Measurements from ENCODE around the gene EFCAB6. TPM values are rescaled to one million over a fixed set of nuclear protein-coding genes. Genes with fewer than 3 reads are reported as not detected.

Gene EFCAB6
- total and polyA plus RNA-seq, 2 of the 13 experiments (the other 11 are each of a cell fraction or from before 2014, with no cell fraction given): not detected

GRCh38 chr22:43561415-43562178, 250.5 kb downstream of the EFCAB6 start:
- H3K79me2 ChIP-seq (ENCODE audit: insufficient read depth, low read length): no peaks in the 10 kb centered on the region
- in situ Hi-C loops (cut with HindIII; ENCODE audit: extremely low pct_ligation_motif_present, low pct_unique_long_range_greater_than_20kb) (no loop called here), intact Hi-C loops (cut with micrococcal nuclease; ENCODE audit: unreplicated experiment) (no loop called here)
- no TSS peak for BruUV-seq (replicated peaks)
- ChIA-PET POLR2A (no interaction called here), CTCF (ENCODE audit: low intra/inter-chr PET ratio, low total read pairs) (no interaction called here)
- no peak overlapping the region for H3K27ac ChIP-seq (ENCODE audit: extremely low read length, insufficient read depth, low read length)
- H3K9me3 ChIP-seq (ENCODE audit: low read length): peaks cover 6% of the 10 kb centered on the region
- H3K4me1 ChIP-seq (ENCODE audit: insufficient read depth, low read length): no peaks in the 10 kb centered on the region
- 0 out of 5 replicates have a peak, but pooled peaks cover 0 to 2% of the 10 kb centered on the region in 2 experiments for H3K27me3 ChIP-seq (ENCODE audit: control insufficient read depth in 1 of 2, insufficient read depth in 2 of 2, low read length in 2 of 2)
- FAIRE-seq: no peak
- H4K20me1 ChIP-seq (ENCODE audit: insufficient read depth, low read length): no peaks in the 10 kb centered on the region
- no peaks in the 10 kb centered on the region for H3K36me3 ChIP-seq (replicated peaks in 1 of 2; ENCODE audit: control insufficient read depth in 1 of 2, insufficient read depth in 2 of 2, low read length in 2 of 2)
- WGBS (ENCODE audit: low lambda C conversion rate): 51% methylated on average over 19 of the region's 22 CpGs
- H2AFZ ChIP-seq (ENCODE audit: low read length): no peak overlapping the region
- no peak for ATAC-seq
- H3K9ac ChIP-seq (ENCODE audit: insufficient read depth, low read depth, low read length): no peak overlapping the region
- no peak for DNase-seq (ENCODE audit: low spot score)
- no peak overlapping the region for H3K4me3 ChIP-seq (replicated peaks in 1 of 3; ENCODE audit: insufficient read depth in 1 of 3, low read depth in 2 of 3, low read length in 3 of 3)
- no peak overlapping the region for H3K4me2 ChIP-seq (ENCODE audit: low read depth, low read length)
- TF ChIP-seq ZNF607 (CRISPR knock-in tag; IDR thresholded peaks at IDR 0.05; ENCODE audit: borderline replicate concordance) (no peak), CBX2 (IDR thresholded peaks at IDR 0.05; ENCODE audit: low read depth, low read length) (no peak), CBX2 (CRISPR knock-in tag; IDR thresholded peaks at IDR 0.05; ENCODE audit: low read depth) (no peak), SSRP1 (CRISPR knock-in tag; IDR thresholded peaks at IDR 0.05) (no peak), ZNF619 (CRISPR knock-in tag; IDR thresholded peaks at IDR 0.05) (no peak), ZMYM2 (CRISPR knock-in tag; IDR thresholded peaks at IDR 0.05) (no peak), NFKB2 (CRISPR knock-in tag; IDR thresholded peaks at IDR 0.05; ENCODE audit: borderline replicate concordance) (no peak), BORCS8-MEF2B (CRISPR knock-in tag; IDR thresholded peaks at IDR 0.05) (no peak), BRD4 (CRISPR knock-in tag; IDR thresholded peaks at IDR 0.05) (no peak), ZFP36L1 (CRISPR knock-in tag; IDR thresholded peaks at IDR 0.05) (no peak)
- TF ChIP-seq, protein P1, sequence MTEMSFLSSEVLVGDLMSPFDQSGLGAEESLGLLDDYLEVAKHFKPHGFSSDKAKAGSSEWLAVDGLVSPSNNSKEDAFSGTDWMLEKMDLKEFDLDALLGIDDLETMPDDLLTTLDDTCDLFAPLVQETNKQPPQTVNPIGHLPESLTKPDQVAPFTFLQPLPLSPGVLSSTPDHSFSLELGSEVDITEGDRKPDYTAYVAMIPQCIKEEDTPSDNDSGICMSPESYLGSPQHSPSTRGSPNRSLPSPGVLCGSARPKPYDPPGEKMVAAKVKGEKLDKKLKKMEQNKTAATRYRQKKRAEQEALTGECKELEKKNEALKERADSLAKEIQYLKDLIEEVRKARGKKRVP (CRISPR knock-in tag; IDR thresholded peaks at IDR 0.05): no peak
- TF ChIP-seq, protein P2, sequence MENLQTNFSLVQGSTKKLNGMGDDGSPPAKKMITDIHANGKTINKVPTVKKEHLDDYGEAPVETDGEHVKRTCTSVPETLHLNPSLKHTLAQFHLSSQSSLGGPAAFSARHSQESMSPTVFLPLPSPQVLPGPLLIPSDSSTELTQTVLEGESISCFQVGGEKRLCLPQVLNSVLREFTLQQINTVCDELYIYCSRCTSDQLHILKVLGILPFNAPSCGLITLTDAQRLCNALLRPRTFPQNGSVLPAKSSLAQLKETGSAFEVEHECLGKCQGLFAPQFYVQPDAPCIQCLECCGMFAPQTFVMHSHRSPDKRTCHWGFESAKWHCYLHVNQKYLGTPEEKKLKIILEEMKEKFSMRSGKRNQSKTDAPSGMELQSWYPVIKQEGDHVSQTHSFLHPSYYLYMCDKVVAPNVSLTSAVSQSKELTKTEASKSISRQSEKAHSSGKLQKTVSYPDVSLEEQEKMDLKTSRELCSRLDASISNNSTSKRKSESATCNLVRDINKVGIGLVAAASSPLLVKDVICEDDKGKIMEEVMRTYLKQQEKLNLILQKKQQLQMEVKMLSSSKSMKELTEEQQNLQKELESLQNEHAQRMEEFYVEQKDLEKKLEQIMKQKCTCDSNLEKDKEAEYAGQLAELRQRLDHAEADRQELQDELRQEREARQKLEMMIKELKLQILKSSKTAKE (CRISPR knock-in tag; IDR thresholded peaks at IDR 0.05; ENCODE audit: borderline replicate concordance): no peak
- TF ChIP-seq, protein P3, sequence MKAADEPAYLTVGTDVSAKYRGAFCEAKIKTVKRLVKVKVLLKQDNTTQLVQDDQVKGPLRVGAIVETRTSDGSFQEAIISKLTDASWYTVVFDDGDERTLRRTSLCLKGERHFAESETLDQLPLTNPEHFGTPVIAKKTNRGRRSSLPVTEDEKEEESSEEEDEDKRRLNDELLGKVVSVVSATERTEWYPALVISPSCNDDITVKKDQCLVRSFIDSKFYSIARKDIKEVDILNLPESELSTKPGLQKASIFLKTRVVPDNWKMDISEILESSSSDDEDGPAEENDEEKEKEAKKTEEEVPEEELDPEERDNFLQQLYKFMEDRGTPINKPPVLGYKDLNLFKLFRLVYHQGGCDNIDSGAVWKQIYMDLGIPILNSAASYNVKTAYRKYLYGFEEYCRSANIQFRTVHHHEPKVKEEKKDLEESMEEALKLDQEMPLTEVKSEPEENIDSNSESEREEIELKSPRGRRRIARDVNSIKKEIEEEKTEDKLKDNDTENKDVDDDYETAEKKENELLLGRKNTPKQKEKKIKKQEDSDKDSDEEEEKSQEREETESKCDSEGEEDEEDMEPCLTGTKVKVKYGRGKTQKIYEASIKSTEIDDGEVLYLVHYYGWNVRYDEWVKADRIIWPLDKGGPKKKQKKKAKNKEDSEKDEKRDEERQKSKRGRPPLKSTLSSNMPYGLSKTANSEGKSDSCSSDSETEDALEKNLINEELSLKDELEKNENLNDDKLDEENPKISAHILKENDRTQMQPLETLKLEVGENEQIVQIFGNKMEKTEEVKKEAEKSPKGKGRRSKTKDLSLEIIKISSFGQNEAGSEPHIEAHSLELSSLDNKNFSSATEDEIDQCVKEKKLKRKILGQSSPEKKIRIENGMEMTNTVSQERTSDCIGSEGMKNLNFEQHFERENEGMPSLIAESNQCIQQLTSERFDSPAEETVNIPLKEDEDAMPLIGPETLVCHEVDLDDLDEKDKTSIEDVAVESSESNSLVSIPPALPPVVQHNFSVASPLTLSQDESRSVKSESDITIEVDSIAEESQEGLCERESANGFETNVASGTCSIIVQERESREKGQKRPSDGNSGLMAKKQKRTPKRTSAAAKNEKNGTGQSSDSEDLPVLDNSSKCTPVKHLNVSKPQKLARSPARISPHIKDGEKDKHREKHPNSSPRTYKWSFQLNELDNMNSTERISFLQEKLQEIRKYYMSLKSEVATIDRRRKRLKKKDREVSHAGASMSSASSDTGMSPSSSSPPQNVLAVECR (CRISPR knock-in tag; IDR thresholded peaks at IDR 0.05; ENCODE audit: borderline replicate concordance): no peak

Measured in HepG2 (cell line).